Coronary artery (tissue), 2 donors: ENCODE results near the gene ZNF337.
"Not testable (repeated sequence)": the region's sequence is repeated elsewhere in the genome, so short reads cannot be mapped to it uniquely, and the experiment has no call there.

Source experiments
- DNase-seq: peaks from one replicate; pipeline ENCODE4 v3.0.0-alpha.2; 2017; ENCODE audit warnings: low spot score
- H3K27ac ChIP-seq, 2 donors: fragments of 200-600 bp; sonication (generic); one replicate each; pipeline ENCODE4 v1.5.1; 2016 to 2019
- H3K4me3 ChIP-seq: fragments of 200-600 bp; sonication (generic); 2 replicates; pipeline ENCODE4 v1.5.1; 2016; ENCODE audit warnings: mild to moderate bottlenecking, moderate library complexity
- TF ChIP-seq, protein P1 (sequence below): fragments of 200-600 bp; sonication (generic); IDR thresholded peaks from one replicate; pipeline ENCODE4 v1.5.1; 2019; ENCODE audit warnings: antibody characterized with exemption

The ZNF337 gene

GRCh38 chr20:25707695-25708094 lies 11.0 kb upstream of the ZNF337 start:
- TF ChIP-seq, protein P1, sequence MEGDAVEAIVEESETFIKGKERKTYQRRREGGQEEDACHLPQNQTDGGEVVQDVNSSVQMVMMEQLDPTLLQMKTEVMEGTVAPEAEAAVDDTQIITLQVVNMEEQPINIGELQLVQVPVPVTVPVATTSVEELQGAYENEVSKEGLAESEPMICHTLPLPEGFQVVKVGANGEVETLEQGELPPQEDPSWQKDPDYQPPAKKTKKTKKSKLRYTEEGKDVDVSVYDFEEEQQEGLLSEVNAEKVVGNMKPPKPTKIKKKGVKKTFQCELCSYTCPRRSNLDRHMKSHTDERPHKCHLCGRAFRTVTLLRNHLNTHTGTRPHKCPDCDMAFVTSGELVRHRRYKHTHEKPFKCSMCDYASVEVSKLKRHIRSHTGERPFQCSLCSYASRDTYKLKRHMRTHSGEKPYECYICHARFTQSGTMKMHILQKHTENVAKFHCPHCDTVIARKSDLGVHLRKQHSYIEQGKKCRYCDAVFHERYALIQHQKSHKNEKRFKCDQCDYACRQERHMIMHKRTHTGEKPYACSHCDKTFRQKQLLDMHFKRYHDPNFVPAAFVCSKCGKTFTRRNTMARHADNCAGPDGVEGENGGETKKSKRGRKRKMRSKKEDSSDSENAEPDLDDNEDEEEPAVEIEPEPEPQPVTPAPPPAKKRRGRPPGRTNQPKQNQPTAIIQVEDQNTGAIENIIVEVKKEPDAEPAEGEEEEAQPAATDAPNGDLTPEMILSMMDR: no peak
- Histone ChIP-seq H3K27ac (no peak overlapping the region), H3K4me3 (no peak overlapping the region)
- DNase-seq: no peak

- DNase-seq: no peak
- TF ChIP-seq, protein P1: no peak
- Histone ChIP-seq H3K4me3 (no peak overlapping the region), H3K27ac (no peak overlapping the region)
Measured at GRCh38 chr20:25706793-25707192, 10.1 kb upstream of the ZNF337 start.

DNA sequence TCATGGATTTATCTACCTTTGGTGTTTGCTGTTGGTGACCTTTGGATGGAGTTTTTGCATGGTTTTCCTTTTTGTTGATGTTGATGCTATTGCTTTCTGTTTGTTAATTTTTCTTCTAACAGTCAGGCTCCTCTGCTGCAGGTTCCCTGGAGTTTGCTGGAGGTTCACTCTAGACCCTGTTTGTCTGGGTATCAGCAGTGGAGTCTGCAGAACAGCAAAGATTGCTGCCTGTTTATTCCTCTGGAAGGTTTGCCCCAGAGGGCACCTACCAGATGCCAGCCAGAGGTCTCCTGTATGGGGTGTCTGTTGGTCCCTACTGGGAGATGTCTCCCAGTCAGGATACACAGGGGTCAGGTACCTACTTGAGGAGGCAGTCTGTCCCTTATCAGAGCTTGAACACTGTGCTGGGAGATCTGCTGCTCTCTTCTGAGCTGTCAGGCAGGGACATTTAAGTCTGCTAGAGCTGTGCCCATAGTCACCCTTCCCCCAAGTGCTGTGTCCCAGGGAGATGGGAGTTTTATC lies 9.2 kb upstream of the ZNF337 start:
- H3K4me3 ChIP-seq: no peak overlapping the region
- no peak for DNase-seq
- TF ChIP-seq, protein P1: no peak
- no peak overlapping the region for H3K27ac ChIP-seq

- H3K27ac ChIP-seq: not testable (repeated sequence)
Measured at GRCh38 chr20:25704303-25704702, 7.7 kb upstream of the ZNF337 start.

DNA sequence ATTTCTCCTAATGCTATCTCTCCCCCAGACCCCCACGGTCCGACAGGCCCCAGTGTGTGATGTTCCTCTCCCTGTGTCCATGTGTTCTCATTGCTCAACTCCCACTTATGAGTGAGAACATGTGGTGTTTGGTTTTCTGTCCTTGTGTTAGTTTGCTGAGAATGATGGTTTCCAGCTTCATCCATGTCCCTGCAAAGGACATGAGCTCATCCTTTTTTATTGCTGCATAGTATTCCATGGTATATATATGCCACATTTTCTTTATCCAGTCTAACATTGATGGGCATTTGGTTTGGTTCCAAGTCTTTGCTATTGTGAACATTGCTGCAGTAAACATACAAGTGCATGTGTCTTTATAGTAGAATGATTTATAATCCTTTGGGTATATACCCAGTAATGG lies 4.2 kb upstream of the ZNF337 start:
- H3K4me3 ChIP-seq, DNase-seq, H3K27ac ChIP-seq: not testable (repeated sequence)

More at GRCh38 chr20:25704303-25704702, 7.7 kb upstream of the ZNF337 start:
- DNase-seq, H3K4me3 ChIP-seq: not testable (repeated sequence)

GRCh38 chr20:25699914-25700313 lies 3.3 kb upstream of the ZNF337 start:
- Histone ChIP-seq H3K4me3 (no peak overlapping the region), H3K27ac (no peak overlapping the region)
- TF ChIP-seq, protein P1: no peak
- no peak for DNase-seq

GRCh38 chr20:25697132-25697446 lies 436 bp upstream of the ZNF337 start:
- DNase-seq: no peak
- Histone ChIP-seq H3K27ac (peak overlapping the region; percentile 85 to 94), H3K4me3 (peak overlapping the region; percentile 91)
- TF ChIP-seq, protein P1: no peak

GRCh38 chr20:25695532-25696370 lies 902 bp downstream of the ZNF337 start:
- TF ChIP-seq, protein P1: no peak
- Histone ChIP-seq H3K4me3 (peak overlapping the region; percentile 91), H3K27ac (peak overlapping the region; percentile 85 to 94)
- no peak for DNase-seq
